Measurements from ENCODE around the gene CDKN2D.

CDKN2D gene

DNA sequence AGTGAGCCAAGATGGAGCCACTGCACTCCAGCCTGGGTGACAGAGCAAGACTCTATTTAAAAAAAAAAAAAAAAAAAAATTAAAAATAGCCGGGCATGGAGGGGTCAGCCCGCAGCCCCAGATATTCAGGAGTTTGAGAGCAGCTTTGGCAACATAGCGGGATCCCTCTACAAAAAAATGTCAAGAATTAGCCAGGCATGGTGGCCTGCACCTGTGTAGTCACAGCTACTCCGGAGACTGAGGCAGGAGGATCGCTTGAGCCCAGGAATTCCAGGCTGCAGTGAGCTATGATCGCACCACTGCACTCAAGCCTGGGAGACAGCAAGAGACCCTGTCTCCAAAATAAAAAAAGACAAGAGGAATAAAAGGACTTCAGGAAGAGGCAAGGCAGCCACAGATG is 17.6 kb upstream of the CDKN2D start:
- Mint-ChIP-seq H3K4me1 (no peaks in the 10 kb centered on the region), H3K27ac (no peak overlapping the region), H3K9me3 (peaks cover 8% of the 10 kb centered on the region), H3K4me3 (peak overlapping the region; percentile 73 to 75 (median 74)), H3K27me3 (ENCODE audit: low read depth) (peaks cover 70% of the 10 kb centered on the region), H3K36me3 (ENCODE audit: low read depth) (peaks cover 6% of the 10 kb centered on the region)
- TF ChIP-seq, protein P1, sequence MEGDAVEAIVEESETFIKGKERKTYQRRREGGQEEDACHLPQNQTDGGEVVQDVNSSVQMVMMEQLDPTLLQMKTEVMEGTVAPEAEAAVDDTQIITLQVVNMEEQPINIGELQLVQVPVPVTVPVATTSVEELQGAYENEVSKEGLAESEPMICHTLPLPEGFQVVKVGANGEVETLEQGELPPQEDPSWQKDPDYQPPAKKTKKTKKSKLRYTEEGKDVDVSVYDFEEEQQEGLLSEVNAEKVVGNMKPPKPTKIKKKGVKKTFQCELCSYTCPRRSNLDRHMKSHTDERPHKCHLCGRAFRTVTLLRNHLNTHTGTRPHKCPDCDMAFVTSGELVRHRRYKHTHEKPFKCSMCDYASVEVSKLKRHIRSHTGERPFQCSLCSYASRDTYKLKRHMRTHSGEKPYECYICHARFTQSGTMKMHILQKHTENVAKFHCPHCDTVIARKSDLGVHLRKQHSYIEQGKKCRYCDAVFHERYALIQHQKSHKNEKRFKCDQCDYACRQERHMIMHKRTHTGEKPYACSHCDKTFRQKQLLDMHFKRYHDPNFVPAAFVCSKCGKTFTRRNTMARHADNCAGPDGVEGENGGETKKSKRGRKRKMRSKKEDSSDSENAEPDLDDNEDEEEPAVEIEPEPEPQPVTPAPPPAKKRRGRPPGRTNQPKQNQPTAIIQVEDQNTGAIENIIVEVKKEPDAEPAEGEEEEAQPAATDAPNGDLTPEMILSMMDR (IDR thresholded peaks at IDR 0.05; ENCODE audit: unreplicated experiment in 3 of 3): no peak

DNA sequence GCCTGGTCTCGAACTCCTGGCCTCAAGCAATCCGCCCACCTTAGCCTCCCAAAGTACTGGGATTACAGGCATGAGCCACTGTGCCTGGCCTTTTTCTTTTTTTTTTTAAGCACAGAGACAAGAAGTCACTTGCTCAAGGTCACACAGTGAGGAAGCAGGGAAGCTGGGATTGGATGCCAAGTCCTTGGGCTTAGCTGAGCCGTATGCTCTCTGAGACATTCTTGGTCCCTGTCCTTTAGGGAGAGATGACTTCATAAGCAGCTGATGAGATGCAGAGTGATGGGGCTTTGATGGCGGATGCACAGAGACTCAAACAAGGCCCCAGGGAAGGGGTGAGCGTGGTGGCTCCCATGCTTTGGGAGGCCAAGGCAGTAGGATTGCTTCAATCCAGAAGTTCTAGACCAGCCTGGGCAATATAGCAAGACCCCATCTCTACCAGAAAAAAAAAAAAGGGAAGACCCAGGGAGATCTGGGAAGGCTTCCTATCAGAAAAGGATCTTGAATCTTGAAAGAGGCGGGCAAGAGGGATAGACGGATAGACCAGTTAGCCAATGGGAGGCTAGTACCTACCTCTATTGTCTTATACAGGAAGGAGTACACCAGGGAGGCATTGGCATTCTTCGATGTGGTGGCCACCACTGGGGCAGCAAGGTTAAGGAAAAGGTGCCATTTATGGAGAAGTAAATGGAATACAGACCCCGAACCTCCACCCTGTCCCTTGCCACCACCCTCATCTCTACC is 14.4 kb upstream of the CDKN2D start:
- Mint-ChIP-seq H3K36me3 (ENCODE audit: low read depth) (peaks cover 10% of the 10 kb centered on the region), H3K27ac (no peak overlapping the region)

DNA sequence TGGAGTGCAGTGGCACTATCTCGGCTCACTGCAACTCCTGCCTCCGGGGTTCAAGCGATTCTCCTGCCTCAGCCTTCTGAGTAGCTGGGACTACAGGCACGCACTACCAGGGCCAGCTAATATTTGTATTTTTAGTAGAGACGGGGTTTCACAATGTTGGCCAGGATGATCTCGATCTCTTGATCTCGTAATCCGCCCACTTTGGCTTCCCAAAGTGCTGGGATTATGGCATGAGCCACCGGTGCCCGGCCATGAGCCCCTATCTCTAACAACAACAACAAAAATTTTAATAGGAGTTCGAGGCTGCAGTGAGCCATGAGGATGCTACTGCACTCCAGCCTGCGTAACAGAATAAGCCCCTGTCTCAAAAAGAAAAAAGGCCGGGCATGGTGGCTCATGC is 13.3 kb upstream of the CDKN2D start:
- H3K36me3 Mint-ChIP-seq (ENCODE audit: low read depth): peaks cover 3% of the 10 kb centered on the region
- H3K27me3 Mint-ChIP-seq (ENCODE audit: low read depth): peaks cover 37% of the 10 kb centered on the region
- H3K4me1 Mint-ChIP-seq: peaks cover 5% of the 10 kb centered on the region
- peaks cover 3% of the 10 kb centered on the region for H3K9me3 Mint-ChIP-seq
- TF ChIP-seq, protein P1 (IDR thresholded peaks at IDR 0.05; ENCODE audit: unreplicated experiment in 3 of 3): no peak
- H3K27ac Mint-ChIP-seq: no peak overlapping the region
- H3K4me3 Mint-ChIP-seq: no peak overlapping the region

More for the DNA sequence above, 14.4 kb upstream of the CDKN2D start:
- H3K9me3 Mint-ChIP-seq: peaks cover 8% of the 10 kb centered on the region
- peaks cover 5% of the 10 kb centered on the region for H3K4me1 Mint-ChIP-seq
- TF ChIP-seq, protein P1 (IDR thresholded peaks at IDR 0.05; ENCODE audit: unreplicated experiment in 3 of 3): no peak
- peaks cover 48% of the 10 kb centered on the region for H3K27me3 Mint-ChIP-seq (ENCODE audit: low read depth)
- no peak overlapping the region for H3K4me3 Mint-ChIP-seq

DNA sequence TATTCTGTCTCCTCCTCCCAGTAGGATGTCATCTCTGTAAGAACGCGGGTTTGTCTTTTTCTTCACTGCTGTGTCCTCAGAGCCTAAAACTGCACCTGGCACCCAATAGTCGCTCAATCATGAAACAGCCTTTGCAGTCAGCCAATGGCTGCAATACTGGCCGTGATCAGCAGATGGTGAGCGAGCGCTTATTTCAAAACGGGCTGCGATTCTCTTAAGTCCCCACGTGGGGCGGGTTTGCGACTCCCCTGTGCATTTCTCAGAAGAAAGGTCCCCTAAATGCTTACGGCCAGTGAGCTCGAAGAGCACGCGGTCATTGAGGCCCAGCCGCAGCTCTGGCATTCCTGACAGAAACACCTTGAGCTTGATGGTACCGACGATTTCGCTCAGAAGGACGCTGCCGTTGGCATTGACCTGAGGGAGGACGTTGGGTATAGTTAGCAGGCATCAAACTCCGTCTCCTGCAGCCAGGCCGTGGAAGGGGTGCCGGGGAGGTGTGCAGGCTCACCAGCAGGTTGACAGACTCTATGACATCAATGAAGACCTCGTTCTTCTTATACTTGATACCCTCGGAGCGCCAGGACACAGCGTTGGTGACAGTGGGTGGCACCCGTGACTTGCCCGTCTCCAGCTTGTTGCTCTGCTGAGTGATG is 12.3 kb upstream of the CDKN2D start:
- peaks cover 28% of the 10 kb centered on the region for H3K27me3 Mint-ChIP-seq (ENCODE audit: low read depth)
- H3K4me1 Mint-ChIP-seq: peaks cover 5% of the 10 kb centered on the region
- TF ChIP-seq, protein P1 (IDR thresholded peaks at IDR 0.05; ENCODE audit: unreplicated experiment in 3 of 3): peak; percentile 98 to 99 (median 99)
- peaks cover 3% of the 10 kb centered on the region for H3K36me3 Mint-ChIP-seq (ENCODE audit: low read depth)
- H3K9me3 Mint-ChIP-seq: no peaks in the 10 kb centered on the region
- peak overlapping the region in 1 of 3 experiments; percentile 14 for H3K4me3 Mint-ChIP-seq
- peak overlapping the region in 2 of 3 experiments; percentile 10 to 19 for H3K27ac Mint-ChIP-seq

DNA sequence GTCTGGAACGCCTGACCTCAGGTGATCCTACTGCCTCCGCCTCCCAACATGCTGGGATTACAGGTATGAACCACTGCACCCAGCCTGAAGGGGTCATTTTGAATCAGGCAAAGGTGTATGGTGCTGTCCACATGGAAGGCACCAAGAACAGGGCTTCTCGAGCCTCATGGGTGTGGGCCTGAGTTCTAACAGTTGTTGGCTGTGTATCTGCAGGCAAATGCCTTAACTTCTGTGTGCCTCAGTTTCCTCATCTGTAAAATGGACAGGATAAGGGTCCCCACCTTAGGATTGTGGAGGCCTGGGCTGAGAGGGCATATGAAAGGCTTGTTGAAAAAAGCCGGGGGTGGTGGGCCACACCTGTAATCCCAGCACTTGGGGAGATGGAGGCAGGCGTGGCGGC is 9.2 kb upstream of the CDKN2D start:
- no peaks in the 10 kb centered on the region for H3K9me3 Mint-ChIP-seq
- TF ChIP-seq, protein P1 (IDR thresholded peaks at IDR 0.05; ENCODE audit: unreplicated experiment in 3 of 3): no peak
- H3K4me3 Mint-ChIP-seq: no peak overlapping the region
- no peak overlapping the region for H3K27ac Mint-ChIP-seq
- peaks cover 3% of the 10 kb centered on the region for H3K36me3 Mint-ChIP-seq (ENCODE audit: low read depth)
- H3K27me3 Mint-ChIP-seq (ENCODE audit: low read depth): peaks cover under 1% of the 10 kb centered on the region
- peaks cover 5% of the 10 kb centered on the region for H3K4me1 Mint-ChIP-seq

Data from nephron (organoid).